Activated T-cell treated with anti-CD3 and anti-CD28 coated beads, Interleukin-2, amount 50 U/mL, for 4 hours (primary cell): Measurements from ENCODE around the gene FOXD4L1. TPM values are rescaled to one million over a fixed set of nuclear protein-coding genes. Genes with fewer than 3 reads are reported as not detected.
A peak's percentile ranks its signal among the peaks of the same experiment; 100 is the strongest.
"Not testable (repeated sequence)": the region's sequence is repeated elsewhere in the genome, so short reads cannot be mapped to it uniquely, and the experiment has no call there.

Experiments used
- ATAC-seq, 2 donors: fragments of 200-7000 bp; cut with Tn5 transposase; one replicate each; pipeline ENCODE4 v1.10.0; 2021
- DNase-seq: peaks from one replicate; pipeline ENCODE4 v3.0.0-alpha.2; 2020
- H3K27me3 Mint-ChIP-seq: one replicate; pipeline ENCODE4 v1.8.0; 2021; ENCODE audit warnings: low read depth, mixed read lengths
- H3K36me3 Mint-ChIP-seq: one replicate; pipeline ENCODE4 v1.8.0; 2022; ENCODE audit warnings: mixed read lengths; ENCODE audit not compliant: insufficient read depth
- H3K4me1 Mint-ChIP-seq: one replicate; pipeline ENCODE4 v1.8.0; 2021; ENCODE audit warnings: low read depth, mixed read lengths
- H3K4me3 Mint-ChIP-seq: one replicate; pipeline ENCODE4 v1.8.0; 2021; ENCODE audit warnings: mild to moderate bottlenecking, moderate library complexity, mixed read lengths
- H3K9me3 Mint-ChIP-seq: one replicate; pipeline ENCODE4 v1.8.0; 2021; ENCODE audit warnings: mixed read lengths
- total RNA-seq, 3 donors: library from RNA; stranded (reverse); gene quantifications; one replicate each; pipeline ENCODE4 v1.2.1, GENCODE V29; 2021

Gene FOXD4L1
- under 1 TPM; 0.11 to 0.18 (median 0.16) TPM for total RNA-seq

DNA sequence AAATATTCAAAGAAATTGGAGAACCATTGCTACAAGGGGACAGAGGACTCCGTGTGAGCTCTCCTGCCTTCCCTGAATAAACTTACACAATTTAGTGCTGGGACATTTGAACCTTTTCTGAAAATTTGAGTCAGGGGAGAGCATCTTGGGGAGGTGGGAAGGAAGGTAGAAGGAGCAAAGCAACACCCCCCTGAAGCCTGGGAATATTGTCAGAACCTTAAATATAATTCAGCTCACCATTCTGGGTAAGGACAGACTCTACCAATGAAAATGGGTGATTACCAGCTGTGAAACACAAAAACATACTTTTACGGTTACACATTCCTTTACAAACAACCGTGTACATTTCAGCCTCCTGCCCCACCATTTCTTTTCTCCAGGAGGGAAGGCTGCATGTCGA lies at the start of gene FOXD4L1:
FOXD4L1 (plus strand) TSS at position 301 of the 400 bp plus-strand sequence. CDS start 592 bp downstream, outside the sequence.
- H3K4me1 Mint-ChIP-seq, H3K9me3 Mint-ChIP-seq, DNase-seq, ATAC-seq, H3K36me3 Mint-ChIP-seq, H3K4me3 Mint-ChIP-seq: not testable (repeated sequence)
- H3K27me3 Mint-ChIP-seq: peaks cover 16% of the 10 kb centered on the region

DNA sequence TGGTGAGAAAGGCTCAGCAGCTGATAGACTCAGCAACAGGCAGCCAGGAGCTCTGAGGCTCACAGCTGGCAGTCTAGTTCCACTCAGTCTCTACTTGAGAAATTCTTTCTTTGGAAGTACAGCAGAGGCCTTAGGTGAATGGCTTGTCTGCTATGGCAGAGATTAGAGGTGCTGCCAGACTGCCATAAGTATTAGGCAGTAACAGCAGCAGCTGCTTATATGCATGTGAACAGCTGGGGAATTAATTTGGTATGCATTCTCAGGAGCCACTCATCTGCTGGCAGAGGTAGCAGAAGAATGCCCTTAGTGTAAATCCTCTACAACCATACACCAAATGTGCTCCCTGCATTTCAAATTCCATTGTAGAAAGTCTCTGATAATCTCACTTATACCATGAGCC lies 32.7 kb upstream of the FOXD4L1 start:
- ATAC-seq, H3K9me3 Mint-ChIP-seq, H3K27me3 Mint-ChIP-seq, DNase-seq, H3K36me3 Mint-ChIP-seq, H3K4me3 Mint-ChIP-seq, H3K4me1 Mint-ChIP-seq: not testable (repeated sequence)

DNA sequence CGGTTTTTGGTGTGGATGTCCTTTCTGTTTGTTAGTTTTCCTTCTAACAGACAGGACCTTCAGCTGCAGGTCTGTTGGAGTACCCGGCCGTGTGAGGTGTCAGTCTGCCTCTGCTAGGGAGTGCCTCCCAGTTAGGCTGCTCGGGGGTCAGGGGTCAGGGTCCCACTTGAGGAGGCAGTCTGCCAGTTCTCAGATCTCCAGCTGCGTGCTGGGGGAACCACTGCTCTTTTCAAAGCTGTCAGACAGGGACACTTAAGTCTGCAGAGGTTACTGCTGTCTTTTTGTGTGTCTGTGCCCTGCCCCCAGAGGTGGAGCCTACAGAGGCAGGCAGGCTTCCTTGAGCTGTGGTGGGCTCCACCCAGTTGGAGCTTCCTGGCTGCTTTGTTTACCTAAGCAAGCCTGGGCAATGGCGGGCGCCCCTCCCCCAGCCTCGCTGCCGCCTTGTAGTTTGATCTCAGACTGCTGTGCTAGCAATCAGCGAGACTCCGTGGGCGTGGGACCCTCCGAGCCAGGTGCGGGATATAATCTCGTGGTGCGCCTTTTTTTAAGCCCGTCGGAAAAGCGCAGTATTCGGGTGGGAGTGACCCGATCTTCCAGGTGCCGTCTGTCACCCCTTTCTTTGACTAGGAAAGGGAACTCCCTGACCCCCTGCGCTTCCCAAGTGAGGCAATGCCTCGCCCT lies 21.6 kb upstream of the FOXD4L1 start:
- not testable (repeated sequence) for H3K4me3 Mint-ChIP-seq, DNase-seq, ATAC-seq, H3K27me3 Mint-ChIP-seq, H3K36me3 Mint-ChIP-seq, H3K9me3 Mint-ChIP-seq, H3K4me1 Mint-ChIP-seq

DNA sequence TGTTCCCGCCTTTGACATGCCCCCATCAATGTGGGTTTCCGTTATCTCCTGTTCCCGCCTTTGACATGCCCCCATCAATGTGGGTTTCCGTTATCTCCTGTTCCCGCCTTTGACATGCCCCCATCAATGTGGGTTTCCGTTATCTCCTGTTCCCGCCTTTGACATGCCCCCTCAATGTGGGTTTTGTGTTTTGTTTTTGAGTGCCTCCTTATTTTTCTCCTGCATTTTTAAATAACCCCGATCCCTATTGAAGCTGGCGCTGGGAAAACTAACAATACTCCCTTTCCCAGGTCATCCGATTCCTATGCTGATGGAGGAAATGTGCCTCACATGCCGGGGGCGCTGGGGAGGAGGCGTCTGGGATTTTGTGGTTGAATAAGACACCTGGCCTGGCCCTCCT lies 1.9 kb upstream of the FOXD4L1 start:
- not testable (repeated sequence) for H3K4me1 Mint-ChIP-seq, DNase-seq, ATAC-seq, H3K9me3 Mint-ChIP-seq, H3K36me3 Mint-ChIP-seq, H3K4me3 Mint-ChIP-seq, H3K27me3 Mint-ChIP-seq

DNA sequence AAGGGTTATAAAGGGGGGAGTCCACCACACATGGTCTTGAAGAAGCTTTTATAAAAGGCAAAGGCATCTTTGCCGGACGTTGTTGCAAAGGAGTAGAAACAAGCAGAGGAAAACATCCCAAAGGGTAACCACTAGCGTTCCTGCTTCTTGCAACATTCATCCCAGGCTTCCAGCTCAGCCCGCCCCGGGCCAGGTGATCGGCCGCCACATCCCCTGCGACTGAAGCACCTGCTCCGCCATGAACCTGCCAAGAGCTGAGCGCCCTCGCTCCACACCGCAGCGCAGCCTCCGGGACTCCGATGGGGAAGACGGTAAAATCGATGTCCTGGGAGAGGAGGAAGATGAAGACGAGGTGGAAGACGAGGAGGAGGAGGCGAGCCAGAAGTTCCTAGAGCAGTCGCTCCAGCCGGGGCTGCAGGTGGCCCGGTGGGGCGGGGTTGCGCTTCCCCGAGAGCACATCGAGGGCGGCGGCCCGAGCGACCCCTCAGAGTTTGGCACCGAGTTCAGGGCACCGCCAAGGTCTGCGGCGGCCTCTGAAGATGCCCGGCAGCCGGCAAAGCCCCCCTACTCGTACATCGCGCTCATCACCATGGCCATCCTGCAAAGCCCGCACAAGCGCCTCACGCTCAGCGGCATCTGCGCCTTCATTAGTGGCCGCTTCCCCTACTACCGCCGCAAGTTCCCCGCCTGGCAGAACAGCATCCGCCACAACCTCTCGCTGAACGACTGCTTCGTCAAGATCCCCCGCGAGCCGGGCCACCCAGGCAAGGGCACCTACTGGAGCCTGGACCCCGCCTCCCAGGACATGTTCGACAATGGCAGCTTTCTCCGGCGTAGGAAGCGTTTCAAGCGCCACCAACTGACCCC lies 787 bp downstream of the FOXD4L1 start:
- peak; percentile 5 for DNase-seq
- not testable (repeated sequence) for H3K36me3 Mint-ChIP-seq, H3K9me3 Mint-ChIP-seq, H3K4me1 Mint-ChIP-seq, H3K4me3 Mint-ChIP-seq, ATAC-seq
- H3K27me3 Mint-ChIP-seq: peaks cover 18% of the 10 kb centered on the region

DNA sequence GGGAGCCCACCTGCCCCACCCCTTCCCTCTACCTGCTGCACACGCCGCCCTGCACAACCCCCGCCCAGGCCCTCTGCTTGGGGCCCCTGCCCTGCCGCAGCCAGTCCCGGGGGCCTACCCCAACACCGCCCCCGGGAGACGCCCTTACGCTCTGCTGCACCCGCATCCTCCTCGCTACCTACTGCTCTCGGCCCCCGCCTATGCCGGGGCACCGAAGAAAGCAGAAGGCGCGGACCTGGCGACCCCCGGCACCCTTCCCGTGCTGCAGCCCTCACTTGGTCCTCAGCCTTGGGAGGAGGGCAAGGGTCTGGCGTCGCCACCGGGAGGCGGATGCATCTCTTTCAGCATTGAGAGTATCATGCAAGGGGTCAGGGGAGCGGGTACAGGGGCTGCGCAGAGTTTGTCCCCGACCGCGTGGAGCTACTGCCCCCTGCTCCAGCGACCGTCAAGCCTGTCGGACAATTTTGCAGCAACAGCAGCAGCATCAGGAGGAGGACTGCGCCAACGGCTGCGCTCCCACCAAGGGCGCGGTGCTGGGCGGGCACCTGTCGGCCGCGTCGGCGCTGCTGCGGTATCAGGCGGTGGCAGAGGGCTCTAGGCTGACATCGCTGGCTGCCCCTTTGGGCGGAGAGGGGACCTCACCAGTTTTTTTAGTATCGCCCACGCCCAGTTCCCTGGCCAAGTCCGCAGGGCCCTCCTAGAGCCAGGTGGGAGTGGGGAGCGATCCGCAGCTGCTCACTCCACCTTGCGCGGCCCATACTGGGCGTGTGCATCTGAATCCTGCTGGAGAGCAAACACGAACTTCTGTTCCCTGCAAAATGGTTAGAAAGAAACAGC lies 1.6 kb downstream of the FOXD4L1 start:
- ATAC-seq, H3K4me3 Mint-ChIP-seq, DNase-seq, H3K36me3 Mint-ChIP-seq, H3K9me3 Mint-ChIP-seq: not testable (repeated sequence)
- H3K27me3 Mint-ChIP-seq: peaks cover 19% of the 10 kb centered on the region
- H3K4me1 Mint-ChIP-seq: peaks cover 10% of the 10 kb centered on the region

DNA sequence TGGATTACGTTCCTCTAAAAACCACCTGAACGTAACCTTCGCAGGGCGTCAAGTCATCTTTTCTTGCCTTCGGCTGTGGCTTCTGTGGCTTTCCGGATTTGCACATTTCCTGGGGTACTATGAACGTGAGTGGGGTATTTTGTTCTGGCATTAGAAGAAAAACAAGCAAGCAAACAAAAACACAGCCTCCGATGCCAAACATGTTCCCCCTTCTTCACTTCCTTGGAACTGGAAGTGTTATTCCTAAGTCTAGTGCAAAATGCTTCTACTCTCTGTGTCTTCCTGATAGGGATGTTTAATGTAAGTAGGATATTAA lies 2.2 kb downstream of the FOXD4L1 start:
- not testable (repeated sequence) for H3K9me3 Mint-ChIP-seq, H3K4me3 Mint-ChIP-seq, H3K36me3 Mint-ChIP-seq, ATAC-seq
- H3K4me1 Mint-ChIP-seq: peaks cover 10% of the 10 kb centered on the region
- DNase-seq: peak; percentile 7
- peaks cover 19% of the 10 kb centered on the region for H3K27me3 Mint-ChIP-seq

DNA sequence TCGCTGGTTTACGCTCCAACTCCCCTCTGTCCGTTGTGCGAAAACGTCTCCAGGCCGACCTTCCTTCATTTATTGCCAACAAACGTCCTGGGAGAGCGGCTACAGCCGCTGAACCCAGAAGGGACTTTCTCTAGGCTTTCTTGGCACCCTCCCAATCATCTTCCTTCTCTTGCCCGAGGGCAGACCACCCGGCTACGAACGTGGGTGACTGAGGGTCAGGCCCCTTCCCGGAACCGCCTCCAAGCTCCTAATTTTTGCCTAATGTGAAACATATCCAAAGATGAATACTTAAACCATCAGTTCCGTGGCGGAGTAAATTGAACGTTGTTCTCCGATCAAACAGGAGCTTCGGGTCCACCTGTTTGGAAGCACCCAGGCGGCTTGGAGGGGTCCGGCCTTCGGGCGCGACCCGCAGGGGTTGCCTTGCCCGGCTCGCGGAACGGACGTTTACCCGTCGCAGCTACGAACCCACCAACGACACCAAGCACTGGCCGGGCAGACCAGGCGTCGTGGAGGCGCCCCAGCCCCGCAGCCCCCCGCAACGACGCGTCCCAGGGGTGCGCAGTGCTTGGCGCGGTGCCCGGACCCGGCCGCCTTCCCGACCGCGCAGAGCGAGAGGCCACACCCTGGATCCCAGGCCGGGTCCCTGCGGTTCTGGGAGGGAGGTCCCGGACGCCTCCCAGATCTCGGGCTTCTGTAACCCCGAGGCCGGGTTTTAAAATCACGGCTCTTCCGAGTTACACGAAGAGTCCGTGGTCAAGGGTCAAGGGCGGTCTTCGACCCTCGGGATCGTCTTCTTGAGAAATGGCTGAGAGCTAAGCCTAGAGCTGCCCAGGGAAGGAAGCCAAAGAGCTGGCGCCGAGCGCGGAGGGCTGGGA lies 4.0 kb downstream of the FOXD4L1 start:
- Mint-ChIP-seq H3K27me3 (peaks cover 21% of the 10 kb centered on the region), H3K4me3 (peak overlapping the region; percentile 57), H3K4me1 (peaks cover 10% of the 10 kb centered on the region)
- peak; percentile 14 to 19 for ATAC-seq
- DNase-seq, H3K36me3 Mint-ChIP-seq, H3K9me3 Mint-ChIP-seq: not testable (repeated sequence)

DNA sequence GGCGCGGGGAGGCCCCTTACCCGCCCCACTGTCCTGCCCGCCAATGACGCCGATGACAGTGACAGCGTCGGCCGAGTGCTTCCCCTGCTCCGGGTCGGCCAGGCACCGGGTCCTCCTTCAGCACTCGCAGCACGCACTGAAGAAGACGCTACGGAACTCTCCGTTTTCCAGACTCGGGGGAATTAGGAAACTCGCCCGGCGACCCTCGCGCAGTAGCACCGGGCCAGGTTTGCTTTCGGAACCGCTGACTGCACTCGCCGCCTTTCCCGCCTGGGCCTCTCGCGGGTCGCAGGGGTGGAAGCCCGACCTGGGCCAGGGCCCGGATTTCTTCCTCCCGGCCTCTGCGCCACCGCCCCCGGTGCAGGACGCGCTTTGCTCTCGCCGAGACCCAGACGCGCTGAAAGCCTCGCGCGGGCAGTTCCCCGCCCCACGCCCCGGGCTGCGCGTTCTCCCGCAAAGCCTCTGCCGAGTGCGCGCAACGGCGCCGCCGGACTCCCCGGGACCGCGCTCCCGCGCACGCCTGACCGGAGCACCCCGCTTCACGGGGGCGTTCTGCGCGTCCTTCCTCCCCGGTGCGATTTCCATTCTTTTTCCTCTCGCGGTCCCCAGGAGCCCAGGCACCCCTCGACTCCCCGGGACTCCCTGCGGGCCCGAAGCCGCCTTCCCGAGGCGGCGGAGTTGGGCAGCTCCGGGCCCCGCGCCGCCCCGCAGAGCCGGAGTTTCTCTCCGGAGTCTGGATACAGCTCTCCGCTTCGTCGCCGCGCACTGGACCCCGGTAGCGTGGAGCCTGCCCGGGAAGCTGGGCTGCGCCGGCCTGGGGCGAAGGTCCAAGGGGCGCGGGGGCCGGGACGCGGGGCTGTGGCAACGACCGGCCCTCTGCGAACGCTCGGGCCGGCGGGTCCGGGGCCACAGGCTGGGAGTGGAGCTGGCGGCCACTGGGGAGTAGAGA lies 4.9 kb downstream of the FOXD4L1 start:
- peaks cover 10% of the 10 kb centered on the region for H3K4me1 Mint-ChIP-seq
- DNase-seq (peak; percentile 34), ATAC-seq (peak; percentile 76 to 81)
- peak overlapping the region; percentile 57 for H3K4me3 Mint-ChIP-seq
- not testable (repeated sequence) for H3K36me3 Mint-ChIP-seq, H3K9me3 Mint-ChIP-seq
- peaks cover 24% of the 10 kb centered on the region for H3K27me3 Mint-ChIP-seq

DNA sequence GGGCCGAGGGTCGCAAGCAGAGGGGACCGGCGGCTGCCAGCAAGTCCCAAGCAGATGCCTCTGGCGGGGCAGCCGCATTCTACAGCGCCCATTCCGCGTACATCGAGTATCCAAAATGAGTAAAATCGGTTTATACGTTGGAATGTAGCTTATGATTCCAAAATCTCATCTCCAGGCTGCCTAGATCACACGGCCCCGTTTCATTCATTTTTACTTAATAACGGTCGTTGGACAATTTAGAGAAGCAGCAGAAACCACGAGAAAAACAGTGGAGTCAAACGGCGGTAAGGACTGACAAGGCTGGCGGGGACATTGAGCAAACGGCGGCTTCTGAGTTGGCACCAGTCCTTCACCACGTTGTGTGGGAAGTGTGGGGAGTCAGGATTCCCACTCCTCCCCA lies 5.6 kb downstream of the FOXD4L1 start:
- ATAC-seq, H3K36me3 Mint-ChIP-seq, H3K9me3 Mint-ChIP-seq, DNase-seq: not testable (repeated sequence)
- peaks cover 24% of the 10 kb centered on the region for H3K27me3 Mint-ChIP-seq
- H3K4me3 Mint-ChIP-seq: peak overlapping the region; percentile 42
- peaks cover 10% of the 10 kb centered on the region for H3K4me1 Mint-ChIP-seq

DNA sequence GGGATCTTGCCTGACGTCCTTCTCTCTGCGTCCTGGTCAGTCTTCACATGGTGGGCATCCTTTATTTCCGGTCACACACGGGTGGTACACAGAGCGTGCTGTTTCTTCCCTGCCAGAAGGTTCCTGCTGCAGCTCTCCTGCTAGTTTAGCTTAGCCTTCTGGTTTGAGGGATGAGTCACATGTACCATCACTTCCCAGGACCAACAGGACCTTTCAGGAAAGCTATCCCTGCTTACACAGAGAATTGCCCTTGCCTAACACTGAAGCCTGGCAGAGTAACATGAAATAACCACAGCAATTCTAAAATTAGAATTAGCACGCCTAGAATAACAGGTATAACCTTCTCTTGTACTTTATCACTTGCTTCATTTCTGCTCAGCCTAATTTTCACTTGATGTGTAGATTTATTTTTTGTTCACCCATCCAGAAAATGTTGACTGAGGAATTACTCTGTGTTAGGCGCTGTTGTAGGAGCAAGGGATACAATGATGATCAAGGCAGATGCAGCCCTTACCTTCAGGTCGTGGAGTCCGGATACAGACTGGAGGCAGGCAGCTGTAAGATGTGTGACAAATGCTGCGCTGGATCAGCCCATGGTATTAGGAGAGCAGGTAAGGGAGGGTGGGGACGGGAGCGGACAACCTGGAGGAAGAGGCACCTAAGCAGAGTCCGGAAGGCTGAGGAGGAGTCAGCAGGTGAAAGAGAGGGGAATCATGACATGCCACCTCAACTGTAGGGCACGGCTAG lies 9.1 kb downstream of the FOXD4L1 start:
- not testable (repeated sequence) for H3K4me1 Mint-ChIP-seq, H3K4me3 Mint-ChIP-seq, H3K36me3 Mint-ChIP-seq, H3K9me3 Mint-ChIP-seq, DNase-seq
- H3K27me3 Mint-ChIP-seq: peaks cover 20% of the 10 kb centered on the region
- ATAC-seq: peak in 1 of 2 donors; percentile 25

DNA sequence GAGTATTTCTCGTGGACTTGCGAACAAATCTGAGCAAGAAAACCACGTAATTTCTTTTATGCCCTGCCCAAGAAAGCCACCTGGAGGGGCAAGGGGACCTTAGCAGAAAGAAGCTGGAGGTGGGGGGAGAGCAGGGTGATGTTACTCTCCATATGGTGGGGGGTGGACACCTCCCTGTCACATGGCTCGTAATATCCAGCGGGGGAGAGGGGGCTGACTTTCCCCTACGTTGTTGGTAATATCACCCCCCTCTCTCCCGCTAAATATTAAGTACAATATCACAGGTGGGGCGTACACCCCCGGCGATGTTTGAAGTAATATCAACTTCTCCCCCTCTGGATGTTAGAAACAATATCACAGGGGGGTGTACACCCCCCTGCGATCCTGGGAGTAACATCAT lies 9.7 kb downstream of the FOXD4L1 start:
- ATAC-seq: not testable (repeated sequence)

More for the DNA sequence above, 9.7 kb downstream of the FOXD4L1 start:
- H3K36me3 Mint-ChIP-seq, H3K4me1 Mint-ChIP-seq, H3K4me3 Mint-ChIP-seq, DNase-seq, H3K9me3 Mint-ChIP-seq: not testable (repeated sequence)
- peaks cover 17% of the 10 kb centered on the region for H3K27me3 Mint-ChIP-seq
